Small intestine (tissue), 7 donors: ENCODE data around the gene MPP3. TPM values are rescaled to one million over a fixed set of nuclear protein-coding genes. Genes with fewer than 3 reads are reported as not detected.
A peak's percentile ranks its signal among the peaks of the same experiment; 100 is the strongest.

Experiments used
- DNase-seq, 2 donors: peaks; one replicate each; pipeline versions ENCODE4 v3.0.0 to v3.0.0-alpha.2; 2013
- FAIRE-seq: peaks from 2 replicates; lab custom pipeline; 2012; peaks lifted over from hg19 to GRCh38; lab: Jason Lieb, UNC
- H3K27ac ChIP-seq, 3 donors: one replicate each; pipeline ENCODE4 v1.5.1; 2013; ENCODE audit warnings: low read length in 2 of 3, mild to moderate bottlenecking in 2 of 3, control low read depth in 1 of 3, inconsistent platforms in 1 of 3, low read depth in 1 of 3, moderate library complexity in 1 of 3
- H3K27me3 ChIP-seq, 3 donors: one replicate each; pipeline ENCODE4 v1.6.1; 2013; ENCODE audit warnings: low read length in 3 of 3, inconsistent platforms in 1 of 3; ENCODE audit not compliant: control insufficient read depth in 3 of 3, insufficient read depth in 3 of 3
- H3K36me3 ChIP-seq, 3 donors: one replicate each; pipeline ENCODE4 v1.6.1; 2013; ENCODE audit warnings: low read length in 3 of 3, inconsistent platforms in 1 of 3, low read depth in 1 of 3, mild to moderate bottlenecking in 1 of 3, moderate library complexity in 1 of 3; ENCODE audit not compliant: control insufficient read depth in 3 of 3, insufficient read depth in 2 of 3
- H3K4me1 ChIP-seq, 3 donors: one replicate each; pipeline ENCODE4 v1.6.1; 2013; ENCODE audit warnings: low read length in 2 of 3, inconsistent platforms in 1 of 3, low read depth in 1 of 3, mild to moderate bottlenecking in 1 of 3, moderate library complexity in 1 of 3; ENCODE audit not compliant: control insufficient read depth in 3 of 3, insufficient read depth in 2 of 3
- H3K4me3 ChIP-seq, 3 donors: one replicate each; pipeline ENCODE4 v1.5.1; 2013; ENCODE audit warnings: low read length in 3 of 3, control low read depth in 1 of 3, inconsistent platforms in 1 of 3, low read depth in 1 of 3, mild to moderate bottlenecking in 1 of 3, moderate library complexity in 1 of 3
- H3K9me3 ChIP-seq, 2 donors: one replicate each; pipeline ENCODE4 v1.6.1; 2013; ENCODE audit warnings: low read depth in 1 of 2, low read length in 1 of 2; ENCODE audit not compliant: control insufficient read depth in 2 of 2, insufficient read depth in 1 of 2
- WGBS, 3 donors: extraction: QIAGEN DNeasy Blood & Tissue Kit; methylation state at CpG; one replicate each; pipeline ENCODE4 v1.1.7; 2013; 5-methylcytosine and 5-hydroxymethylcytosine counted together
- polyA plus RNA-seq, 4 donors: library from polyadenylated mRNA; stranded (reverse) in 3 of 4; unstranded in 1 of 4; fragments of 200-250 nt in 3 of 4; fragments of 120-200 nt in 1 of 4; gene quantifications; one replicate each; pipeline versions ENCODE4 v1.2.1 to v1.2.3, GENCODE V29; 2013
- donor health status: healthy with polysubstance abuse.
- donor health status: control.
- donor health status: control.
- donor health status: Bipolar disorder and iron deficiency.
- donor health status: healthy.

MPP3 gene
- polyA plus RNA-seq, 4 donors: 1.2 to 5.4 (median 2.6) TPM

DNA sequence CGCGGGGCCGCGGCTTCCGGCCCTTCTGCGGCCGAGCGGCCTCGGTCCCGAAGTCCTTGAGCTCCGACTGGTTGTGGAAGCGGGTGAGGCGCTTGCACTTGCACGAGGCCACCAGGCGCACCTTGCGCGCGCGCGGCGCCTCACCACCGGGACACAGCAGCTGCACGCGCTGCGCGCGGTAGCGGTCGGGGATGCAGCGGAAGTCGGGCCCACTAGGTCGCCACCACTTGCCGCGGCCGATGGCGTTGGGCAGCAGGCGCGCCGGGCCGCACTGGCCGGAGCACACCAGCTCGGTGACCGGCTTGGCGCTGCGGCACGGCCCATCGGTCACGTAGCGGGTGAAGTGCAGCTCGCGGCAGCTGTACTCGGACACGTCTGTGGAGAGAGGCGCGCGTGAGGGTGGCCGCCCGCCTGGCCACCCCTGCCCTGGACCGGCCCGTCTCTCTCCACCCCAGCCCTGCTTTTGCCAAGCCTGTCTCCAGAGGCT is 77.5 kb downstream of the MPP3 start:
- H3K27me3 ChIP-seq: peaks cover 11 to 56% (median 20%) of the 10 kb centered on the region in 3 donors
- no peak overlapping the region for H3K27ac ChIP-seq
- H3K9me3 ChIP-seq: no peaks in the 10 kb centered on the region
- no peak overlapping the region for H3K4me3 ChIP-seq
- no peaks in the 10 kb centered on the region for H3K36me3 ChIP-seq
- WGBS, 3 donors: 1 to 6% (median 3%) methylated on average over 39 to 60 of the region's 60 CpGs
- H3K4me1 ChIP-seq: peaks cover 0 to 3% (median 0%) of the 10 kb centered on the region in 3 donors
- FAIRE-seq (no peak), DNase-seq (peak; percentile 20 to 70)

DNA sequence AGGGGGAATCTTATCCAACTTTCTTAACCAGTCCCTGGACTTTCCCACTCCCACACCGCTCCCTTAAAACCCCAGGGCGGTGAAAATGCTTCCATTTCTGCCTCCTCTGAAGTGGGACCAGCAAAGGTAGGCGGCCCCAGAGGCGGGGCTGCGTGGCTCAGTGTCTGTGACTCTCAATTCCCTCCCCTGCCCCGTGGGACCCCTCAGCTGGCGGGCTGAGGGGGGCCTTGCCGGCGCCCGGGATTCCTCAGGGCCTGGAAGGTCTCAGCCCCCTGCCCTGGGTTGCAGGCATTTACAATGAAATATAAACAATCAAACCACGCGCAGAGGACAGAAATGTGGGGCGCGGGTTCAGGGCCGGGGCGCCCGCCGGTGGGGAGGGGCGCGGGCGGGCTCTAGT is 78.0 kb downstream of the MPP3 start:
- WGBS, 3 donors: 25 to 30% (median 29%) methylated on average over 18 to 21 of the region's 21 CpGs
- Histone ChIP-seq H3K27me3 (peaks cover 11 to 56% (median 20%) of the 10 kb centered on the region in 3 donors), H3K4me1 (peaks cover 0 to 3% (median 0%) of the 10 kb centered on the region in 3 donors), H3K36me3 (no peaks in the 10 kb centered on the region), H3K4me3 (no peak overlapping the region), H3K27ac (no peak overlapping the region), H3K9me3 (no peaks in the 10 kb centered on the region)
- no peak for FAIRE-seq
- DNase-seq: no peak

DNA sequence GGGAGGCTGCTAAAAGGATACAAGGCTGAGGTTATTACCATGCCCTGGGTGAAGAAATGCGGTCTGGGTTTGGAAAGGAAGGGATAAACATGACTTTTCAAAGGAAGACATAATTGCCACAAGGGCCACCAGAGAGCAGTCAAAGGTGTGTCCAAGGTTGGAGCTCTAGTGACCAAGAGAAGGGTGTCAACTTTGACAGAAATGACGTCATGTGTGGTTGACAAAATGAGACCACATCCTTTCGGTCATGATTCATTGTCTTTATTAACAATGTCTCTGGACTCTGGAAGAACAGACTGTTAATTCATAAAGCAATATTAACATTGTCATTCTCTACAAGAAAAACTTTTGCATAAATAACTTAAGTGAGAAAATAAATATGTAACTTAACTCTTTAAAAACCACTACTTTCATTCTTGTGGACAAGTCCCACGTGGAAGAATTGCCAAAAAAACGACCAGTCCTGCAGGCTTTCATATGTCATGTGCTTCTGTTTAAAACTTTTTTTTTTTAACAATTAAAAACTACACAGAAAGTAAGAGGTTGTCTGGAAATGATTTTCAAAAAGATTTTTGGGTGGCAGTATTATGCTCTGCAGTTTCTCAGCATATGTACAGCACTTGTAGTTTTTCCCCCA is 79.3 kb downstream of the MPP3 start:
- H3K36me3 ChIP-seq: no peaks in the 10 kb centered on the region
- no peak for FAIRE-seq
- H3K27me3 ChIP-seq: peaks cover 11 to 53% (median 20%) of the 10 kb centered on the region in 3 donors
- no peaks in the 10 kb centered on the region for H3K9me3 ChIP-seq
- WGBS, 3 donors: 67 to 68% (median 67%) methylated on average over 5 of the region's 5 CpGs
- DNase-seq: no peak
- peaks cover 0 to 3% (median 0%) of the 10 kb centered on the region in 3 donors for H3K4me1 ChIP-seq
- no peak overlapping the region for H3K4me3 ChIP-seq
- H3K27ac ChIP-seq: no peak overlapping the region

Other genes starting within 250 kb of the MPP3 start
- 1 to 10 TPM in 2 of 4 donors, not detected in 2; 2.6 to 7.1 TPM for gene MEOX1, start 171.2 kb downstream of the MPP3 start, polyA plus RNA-seq
- gene SOST, start 74.4 kb downstream of the MPP3 start, polyA plus RNA-seq: under 1 TPM in 1 of 4 donors, not detected in 3; 0.04 TPM
- 10 to 100 TPM; 31.1 to 88.6 (median 72.2) TPM for gene DUSP3, start 54.2 kb downstream of the MPP3 start, polyA plus RNA-seq
- gene CFAP97D1, start 52.7 kb downstream of the MPP3 start, polyA plus RNA-seq: under 1 TPM in 1 of 4 donors, not detected in 3; 0.03 TPM
- gene CD300LG, start 14.0 kb upstream of the MPP3 start, polyA plus RNA-seq: 1 to 10 TPM in 1 of 4 donors, under 1 TPM in 2, not detected in 1; 0.30 to 2.0 (median 0.81) TPM
- 1 to 10 TPM in 2 of 4 donors, under 1 TPM in 1, not detected in 1; 0.27 to 1.8 (median 1.1) TPM for gene MPP2, start 74.4 kb upstream of the MPP3 start, polyA plus RNA-seq
- 1 to 10 TPM in 1 of 4 donors, not detected in 3; 5.5 TPM for gene PPY, start 109.3 kb upstream of the MPP3 start, polyA plus RNA-seq
- 100 to 1,000 TPM in 1 of 4 donors, 10 to 100 TPM in 1, 1 to 10 TPM in 1, not detected in 1; 1.8 to 192 (median 10.5) TPM for gene PYY, start 120.8 kb upstream of the MPP3 start, polyA plus RNA-seq
- gene NAGS, start 171.5 kb upstream of the MPP3 start, polyA plus RNA-seq: 10 to 100 TPM; 16.8 to 58.6 (median 50.6) TPM
- 10 to 100 TPM; 11.3 to 47.5 (median 27.7) TPM for gene TMEM101, start 181.8 kb upstream of the MPP3 start, polyA plus RNA-seq
- gene LSM12, start 233.5 kb upstream of the MPP3 start, polyA plus RNA-seq: 10 to 100 TPM; 24.8 to 36.4 (median 28.2) TPM
- gene G6PC3, start 237.6 kb upstream of the MPP3 start, polyA plus RNA-seq: 10 to 100 TPM; 17.6 to 69.2 (median 39.3) TPM